Trophoblast cell (in vitro differentiated cells and primary cell): ENCODE measurements around the gene STK16.
A peak's percentile ranks its signal among the peaks of the same experiment; 100 is the strongest.

Experiments used
- DNase-seq, 2 donors: peaks; one replicate each; pipeline ENCODE4 v3.0.0-alpha.2; 2016
- H2AFZ ChIP-seq: 2 replicates; pipeline ENCODE4 v1.6.1; 2013; ENCODE audit warnings: low read length, moderate library complexity, mild to moderate bottlenecking; ENCODE audit not compliant: insufficient read depth, poor library complexity
- H2AK5ac ChIP-seq: 2 replicates; pipeline ENCODE4 v1.6.1; 2013; ENCODE audit warnings: mild to moderate bottlenecking, low read length
- H2BK120ac ChIP-seq: 2 replicates; pipeline ENCODE4 v1.6.1; 2013; ENCODE audit warnings: low read length, mild to moderate bottlenecking, moderate library complexity; ENCODE audit not compliant: insufficient read depth, poor library complexity
- H2BK12ac ChIP-seq: 2 replicates; pipeline ENCODE4 v1.6.1; 2013; ENCODE audit warnings: mild to moderate bottlenecking, low read length, moderate library complexity
- H2BK5ac ChIP-seq: 2 replicates; pipeline ENCODE4 v1.6.1; 2013; ENCODE audit warnings: low read length, low read depth, moderate library complexity, mild to moderate bottlenecking; ENCODE audit not compliant: poor library complexity
- H3K14ac ChIP-seq: 2 replicates; pipeline ENCODE4 v1.6.1; 2013; ENCODE audit warnings: mild to moderate bottlenecking, low read length
- H3K18ac ChIP-seq: 2 replicates; pipeline ENCODE4 v1.6.1; 2013; ENCODE audit warnings: mild to moderate bottlenecking, low read length
- H3K23ac ChIP-seq: 2 replicates; pipeline ENCODE4 v1.6.1; 2013; ENCODE audit warnings: low read length
- H3K27ac ChIP-seq: 2 replicates; pipeline ENCODE4 v1.5.1; 2013; ENCODE audit warnings: low read depth, mild to moderate bottlenecking, inconsistent platforms, low read length, moderate library complexity
- H3K27me3 ChIP-seq: 2 replicates; pipeline ENCODE4 v1.6.1; 2013; ENCODE audit warnings: inconsistent platforms, mild to moderate bottlenecking, low read length, moderate library complexity; ENCODE audit not compliant: insufficient read depth
- H3K36me3 ChIP-seq, 2 experiments: 1 replicate in 1 of 2; 2 replicates in 1 of 2; pipeline ENCODE4 v1.6.1; 2013; ENCODE audit warnings: low read length in 2 of 2, mild to moderate bottlenecking in 2 of 2, moderate library complexity in 1 of 2; ENCODE audit not compliant: insufficient read depth in 2 of 2, control insufficient read depth in 1 of 2
- H3K4ac ChIP-seq: 2 replicates; pipeline ENCODE4 v1.6.1; 2013; ENCODE audit warnings: low read depth, mild to moderate bottlenecking, low read length, moderate library complexity
- H3K4me1 ChIP-seq, 2 experiments: 1 replicate in 1 of 2; 2 replicates in 1 of 2; pipeline ENCODE4 v1.6.1; 2013; ENCODE audit warnings: low read length in 2 of 2, mild to moderate bottlenecking in 2 of 2, moderate library complexity in 1 of 2; ENCODE audit not compliant: insufficient read depth in 2 of 2, control insufficient read depth in 1 of 2
- H3K4me2 ChIP-seq: 2 replicates; pipeline ENCODE4 v1.6.1; 2013; ENCODE audit warnings: inconsistent platforms, mild to moderate bottlenecking, low read length, moderate library complexity
- H3K4me3 ChIP-seq: 2 replicates; pipeline ENCODE4 v1.5.1; 2013; ENCODE audit warnings: mild to moderate bottlenecking, low read depth, low read length, inconsistent platforms
- H3K79me1 ChIP-seq: one replicate; pipeline ENCODE4 v1.6.1; 2013; ENCODE audit warnings: low read length
- H3K79me2 ChIP-seq: 2 replicates; pipeline ENCODE4 v1.6.1; 2013; ENCODE audit warnings: low read length, mild to moderate bottlenecking; ENCODE audit not compliant: control insufficient read depth, insufficient read depth, poor library complexity
- H3K9ac ChIP-seq: 2 replicates; pipeline ENCODE4 v1.6.1; 2013; ENCODE audit warnings: mild to moderate bottlenecking, low read length
- H3K9me3 ChIP-seq: 2 replicates; pipeline ENCODE4 v1.6.1; 2013; ENCODE audit warnings: low read depth, mild to moderate bottlenecking, control low read depth, inconsistent platforms, low read length; ENCODE audit not compliant: insufficient read depth
- H4K12ac ChIP-seq: 2 replicates; pipeline ENCODE4 v1.6.1; 2013; ENCODE audit warnings: low read depth, mild to moderate bottlenecking, low read length, moderate library complexity
- H4K8ac ChIP-seq: 2 replicates; pipeline ENCODE4 v1.6.1; 2013; ENCODE audit warnings: low read depth, mild to moderate bottlenecking, low read length, moderate library complexity
- H4K91ac ChIP-seq: one replicate; pipeline ENCODE4 v1.6.1; 2013; ENCODE audit warnings: low read depth, mild to moderate bottlenecking, low read length, moderate library complexity
- WGBS: extraction: QIAGEN DNeasy Blood & Tissue Kit; methylation state at CpG from one replicate; pipeline ENCODE4 v1.1.7; 2013; ENCODE audit warnings: missing lambda C conversion rate; ENCODE audit not compliant: insufficient read length, insufficient coverage; ENCODE audit errors: extremely low coverage; 5-methylcytosine and 5-hydroxymethylcytosine counted together

The STK16 gene

GRCh38 chr2:219216535-219216915 lies 28.8 kb upstream of the STK16 start:
- no CpG with 5 or more reads among the region's 6 CpGs for WGBS

GRCh38 chr2:219218217-219218731 lies 27.0 kb upstream of the STK16 start:
- H3K79me1 ChIP-seq = peaks cover 12% of the 10 kb centered on the region
- no peak overlapping the region for H3K23ac ChIP-seq
- peak overlapping the region; percentile 66 for H3K18ac ChIP-seq
- peak overlapping the region; percentile 63 for H3K14ac ChIP-seq
- no CpG with 5 or more reads among the region's 37 CpGs for WGBS
- no peaks in the 10 kb centered on the region for H3K9me3 ChIP-seq
- peak overlapping the region; percentile 75 for H2BK5ac ChIP-seq
- peak overlapping the region; percentile 59 for H2BK120ac ChIP-seq
- H4K8ac ChIP-seq = peak overlapping the region; percentile 59
- H2AFZ ChIP-seq = peak overlapping the region; percentile 65
- peak overlapping the region; percentile 35 for H3K9ac ChIP-seq
- H3K27ac ChIP-seq = peak overlapping the region; percentile 82
- H2AK5ac ChIP-seq = peak overlapping the region; percentile 34
- no peaks in the 10 kb centered on the region for H3K27me3 ChIP-seq
- peaks cover 8% of the 10 kb centered on the region for H3K79me2 ChIP-seq
- peak overlapping the region; percentile 79 for H3K4me2 ChIP-seq
- peak overlapping the region; percentile 80 for H3K4me3 ChIP-seq
- peak overlapping the region; percentile 65 for H4K91ac ChIP-seq
- peak overlapping the region; percentile 51 for H2BK12ac ChIP-seq
- peaks cover 10 to 15% of the 10 kb centered on the region in 2 experiments for H3K4me1 ChIP-seq
- DNase-seq = peak; percentile 72 to 73
- H3K36me3 ChIP-seq = peaks cover 50 to 53% of the 10 kb centered on the region in 2 experiments
- H3K4ac ChIP-seq = no peak overlapping the region
- peak overlapping the region; percentile 45 for H4K12ac ChIP-seq

More at GRCh38 chr2:219216535-219216915, 28.8 kb upstream of the STK16 start:
- H3K79me2 ChIP-seq = peaks cover 8% of the 10 kb centered on the region
- DNase-seq = no peak
- H3K27me3 ChIP-seq = no peaks in the 10 kb centered on the region
- H3K27ac ChIP-seq = no peak overlapping the region
- no peak overlapping the region for H4K91ac ChIP-seq
- H3K9me3 ChIP-seq = no peaks in the 10 kb centered on the region
- peaks cover 44 to 50% of the 10 kb centered on the region in 2 experiments for H3K36me3 ChIP-seq
- no peak overlapping the region for H3K14ac ChIP-seq
- H4K8ac ChIP-seq = no peak overlapping the region
- no peak overlapping the region for H2BK12ac ChIP-seq
- H3K4me2 ChIP-seq = no peak overlapping the region
- peak overlapping the region; percentile 6 for H3K4me3 ChIP-seq
- H3K23ac ChIP-seq = no peak overlapping the region
- no peak overlapping the region for H2BK5ac ChIP-seq
- no peak overlapping the region for H3K18ac ChIP-seq
- no peak overlapping the region for H4K12ac ChIP-seq
- H3K9ac ChIP-seq = no peak overlapping the region
- H2AK5ac ChIP-seq = no peak overlapping the region
- H2BK120ac ChIP-seq = no peak overlapping the region
- H3K4ac ChIP-seq = no peak overlapping the region
- no peak overlapping the region for H2AFZ ChIP-seq
- H3K79me1 ChIP-seq = peaks cover 12% of the 10 kb centered on the region
- H3K4me1 ChIP-seq = peaks cover 10 to 15% of the 10 kb centered on the region in 2 experiments

DNA sequence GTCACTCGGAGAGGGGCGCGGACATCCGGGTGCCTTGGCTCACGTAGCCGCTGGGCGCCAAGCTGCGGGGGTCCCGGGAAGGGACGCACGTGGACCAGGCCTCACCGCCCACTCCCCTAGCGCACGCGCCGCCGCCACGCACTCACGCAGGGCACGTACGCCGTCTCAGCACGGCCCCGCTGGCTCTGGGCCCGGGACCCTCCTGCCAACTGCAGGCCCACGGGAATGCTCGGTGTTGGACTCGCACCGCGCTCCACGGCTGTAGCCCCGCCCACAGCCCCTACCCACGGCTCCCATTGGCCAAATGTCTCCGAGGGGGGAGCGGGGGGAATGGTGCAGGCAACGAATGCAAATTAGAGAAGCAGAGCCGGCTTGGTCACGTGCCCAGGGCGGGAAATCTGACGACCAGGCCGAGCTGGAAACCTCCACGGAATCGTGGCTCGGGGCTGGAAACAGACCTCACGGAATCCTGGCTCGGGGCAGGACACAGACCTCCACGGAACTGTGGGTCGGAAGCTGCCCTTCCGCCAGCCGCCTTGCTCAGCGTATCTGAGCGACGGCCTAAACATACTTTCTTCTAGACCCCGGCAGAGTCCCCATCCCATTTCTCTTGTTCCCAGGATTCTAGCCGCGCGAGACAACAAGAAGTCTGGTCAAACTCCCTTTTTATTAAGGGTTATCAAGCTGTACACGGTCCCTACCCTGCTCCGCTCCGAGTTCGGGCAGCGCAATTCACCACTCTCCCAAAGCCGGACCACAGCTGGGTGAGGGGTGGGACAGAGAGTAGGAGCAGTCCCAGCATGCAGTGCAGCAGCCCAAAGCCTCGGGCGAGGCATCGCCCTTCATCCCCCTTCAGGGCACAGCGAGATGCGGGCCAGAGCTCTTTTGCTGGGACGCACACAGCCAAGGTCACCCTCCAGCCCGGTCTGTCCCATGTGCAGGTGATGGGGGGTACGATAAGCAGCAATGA lies 26.3 kb upstream of the STK16 start, which contains the start of gene ABCB6:
Gene ABCB6, minus strand, starts transcription at position 227 of the 970 bp plus-strand sequence. CDS start 285 bp downstream, outside the sequence.
- peak within 1 kb of the TSS; percentile 51 for H2BK12ac ChIP-seq
- H3K23ac ChIP-seq = no peak within 1 kb of the TSS
- peaks cover 12% of the 10 kb centered on the region for H3K79me1 ChIP-seq
- H3K14ac ChIP-seq = peak within 1 kb of the TSS; percentile 63
- H3K4me1 ChIP-seq = peaks cover 10 to 15% of the 10 kb centered on the region in 2 experiments
- DNase-seq = peak; percentile 89
- peak within 1 kb of the TSS; percentile 34 for H2AK5ac ChIP-seq
- H2BK120ac ChIP-seq = peak within 1 kb of the TSS; percentile 59
- peaks cover 50 to 53% of the 10 kb centered on the region in 2 experiments for H3K36me3 ChIP-seq
- peak within 1 kb of the TSS; percentile 65 for H4K91ac ChIP-seq
- H4K8ac ChIP-seq = peak within 1 kb of the TSS; percentile 59
- peak within 1 kb of the TSS; percentile 79 for H3K4me2 ChIP-seq
- peak within 1 kb of the TSS; percentile 45 for H4K12ac ChIP-seq
- peak within 1 kb of the TSS; percentile 65 for H2AFZ ChIP-seq
- no peaks in the 10 kb centered on the region for H3K27me3 ChIP-seq
- H3K9me3 ChIP-seq = no peaks in the 10 kb centered on the region
- H3K18ac ChIP-seq = peak within 1 kb of the TSS; percentile 66
- H2BK5ac ChIP-seq = peak within 1 kb of the TSS; percentile 75
- peak within 1 kb of the TSS; percentile 24 for H3K4ac ChIP-seq
- peak within 1 kb of the TSS; percentile 80 for H3K4me3 ChIP-seq
- H3K9ac ChIP-seq = peak within 1 kb of the TSS; percentile 35
- peaks cover 8% of the 10 kb centered on the region for H3K79me2 ChIP-seq
- H3K27ac ChIP-seq = peak within 1 kb of the TSS; percentile 82
- WGBS = no CpG with 5 or more reads among the region's 71 CpGs

DNA sequence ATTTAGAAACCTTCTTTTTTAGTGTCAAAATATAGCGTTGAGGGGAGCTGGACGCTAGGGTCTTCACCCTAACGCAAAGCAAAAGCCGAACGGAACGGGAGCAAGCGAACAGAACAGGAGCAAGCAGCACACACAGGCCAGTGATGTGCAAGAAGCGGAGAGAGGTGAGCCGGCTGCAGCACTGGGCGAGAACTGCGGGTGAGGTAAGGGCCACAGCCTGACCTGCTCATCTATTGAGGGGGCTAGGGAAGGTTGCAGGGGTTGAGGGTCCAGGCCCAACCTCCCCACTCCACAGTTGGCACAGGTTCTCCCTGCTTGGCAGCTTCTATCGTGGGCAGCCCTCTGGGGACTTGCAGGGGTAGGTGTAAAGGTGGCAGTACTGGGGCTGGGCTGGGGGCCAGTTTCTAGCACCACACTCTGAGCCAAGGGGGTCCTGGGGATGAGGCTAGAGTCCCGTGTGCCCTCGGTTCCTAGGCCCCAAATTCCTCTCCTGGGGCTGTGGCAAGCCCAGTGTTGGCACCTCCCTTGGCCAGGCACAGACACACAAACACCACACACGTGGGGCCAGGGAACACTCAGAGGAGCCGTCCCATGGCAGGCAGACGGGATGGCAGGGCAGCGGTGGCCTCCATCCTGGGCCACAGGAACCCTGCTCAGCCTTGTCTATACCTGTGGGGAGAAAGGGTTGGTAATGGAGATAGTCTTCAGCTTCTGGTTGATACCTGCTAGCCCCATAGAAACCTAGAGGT lies 25.3 kb upstream of the STK16 start:
- H3K18ac ChIP-seq = no peak overlapping the region
- no peak overlapping the region for H2AFZ ChIP-seq
- H2BK120ac ChIP-seq = no peak overlapping the region
- no peak overlapping the region for H3K4ac ChIP-seq
- no peak overlapping the region for H3K23ac ChIP-seq
- no peak overlapping the region for H2BK5ac ChIP-seq
- DNase-seq = no peak
- H3K4me1 ChIP-seq = peaks cover 10 to 15% of the 10 kb centered on the region in 2 experiments
- H3K4me2 ChIP-seq = no peak overlapping the region
- peaks cover 50 to 53% of the 10 kb centered on the region in 2 experiments for H3K36me3 ChIP-seq
- H3K27me3 ChIP-seq = no peaks in the 10 kb centered on the region
- H3K9me3 ChIP-seq = no peaks in the 10 kb centered on the region
- no peak overlapping the region for H3K9ac ChIP-seq
- no peak overlapping the region for H3K4me3 ChIP-seq
- H4K12ac ChIP-seq = no peak overlapping the region
- H3K27ac ChIP-seq = no peak overlapping the region
- no CpG with 5 or more reads among the region's 18 CpGs for WGBS
- no peak overlapping the region for H4K8ac ChIP-seq
- H3K79me2 ChIP-seq = peaks cover 8% of the 10 kb centered on the region
- peaks cover 12% of the 10 kb centered on the region for H3K79me1 ChIP-seq
- H4K91ac ChIP-seq = no peak overlapping the region
- no peak overlapping the region for H3K14ac ChIP-seq
- H2BK12ac ChIP-seq = no peak overlapping the region
- no peak overlapping the region for H2AK5ac ChIP-seq
